ENCODE measurements around the gene PIGL. TPM values are rescaled to one million over a fixed set of nuclear protein-coding genes. Genes with fewer than 3 reads are reported as not detected.
A peak's percentile ranks its signal among the peaks of the same experiment; 100 is the strongest.

PIGL gene
- total RNA-seq, 1 donor from 2014 or later: 7.1 TPM

GRCh38 chr17:16358394-16358793 lies 141.4 kb downstream of the PIGL start:
- Histone ChIP-seq H3K9me3 (replicated peaks) (no peaks in the 10 kb centered on the region), H3K27me3 (ENCODE audit: low read depth) (peaks cover 18% of the 10 kb centered on the region), H3K27ac (replicated peaks) (no peak overlapping the region), H3K4me1 (peaks cover 4% of the 10 kb centered on the region), H3K4me3 (no peak overlapping the region), H3K36me3 (no peaks in the 10 kb centered on the region)
- intact Hi-C loops (cut with micrococcal nuclease): no loop called here
- no peak for DNase-seq
- TF ChIP-seq CTCF (IDR thresholded peaks at IDR 0.05; ENCODE audit: borderline replicate concordance): no peak

- H3K4me3 ChIP-seq: no peak overlapping the region
- no peak for DNase-seq
- no peaks in the 10 kb centered on the region for H3K9me3 ChIP-seq (replicated peaks)
- intact Hi-C loops (cut with micrococcal nuclease): no loop called here
- no peak for TF ChIP-seq CTCF (IDR thresholded peaks at IDR 0.05; ENCODE audit: borderline replicate concordance)
- H3K4me1 ChIP-seq: no peaks in the 10 kb centered on the region
- H3K27ac ChIP-seq (replicated peaks): no peak overlapping the region
- H3K27me3 ChIP-seq (ENCODE audit: low read depth): no peaks in the 10 kb centered on the region
- H3K36me3 ChIP-seq: no peaks in the 10 kb centered on the region
These were observed 144.9 kb downstream of the PIGL start for GRCh38 chr17:16361874-16362273.

- Histone ChIP-seq H3K27ac (replicated peaks) (no peak overlapping the region), H3K4me3 (no peak overlapping the region), H3K4me1 (no peaks in the 10 kb centered on the region), H3K9me3 (replicated peaks) (no peaks in the 10 kb centered on the region), H3K27me3 (ENCODE audit: low read depth) (no peaks in the 10 kb centered on the region), H3K36me3 (no peaks in the 10 kb centered on the region)
- peak; percentile 73 for DNase-seq
- peak; percentile 93 for TF ChIP-seq CTCF (IDR thresholded peaks at IDR 0.05; ENCODE audit: borderline replicate concordance)
- intact Hi-C loops (cut with micrococcal nuclease): no loop called here
These were observed 146.9 kb downstream of the PIGL start for GRCh38 chr17:16363749-16364536.

- Histone ChIP-seq H3K4me3 (no peak overlapping the region), H3K9me3 (replicated peaks) (no peaks in the 10 kb centered on the region), H3K4me1 (no peaks in the 10 kb centered on the region), H3K36me3 (no peaks in the 10 kb centered on the region), H3K27me3 (ENCODE audit: low read depth) (no peaks in the 10 kb centered on the region), H3K27ac (replicated peaks) (peak overlapping the region; percentile 7)
- TF ChIP-seq CTCF (IDR thresholded peaks at IDR 0.05; ENCODE audit: borderline replicate concordance): no peak
- intact Hi-C loops (cut with micrococcal nuclease): no loop called here
- DNase-seq: no peak
These were observed 147.6 kb downstream of the PIGL start for GRCh38 chr17:16364625-16365024.

GRCh38 chr17:16371742-16372141 lies 154.7 kb downstream of the PIGL start:
- Histone ChIP-seq H3K36me3 (no peaks in the 10 kb centered on the region), H3K27ac (replicated peaks) (peak overlapping the region; percentile 55), H3K9me3 (replicated peaks) (no peaks in the 10 kb centered on the region), H3K27me3 (ENCODE audit: low read depth) (no peaks in the 10 kb centered on the region), H3K4me1 (peaks cover 18% of the 10 kb centered on the region), H3K4me3 (no peak overlapping the region)
- intact Hi-C loops (cut with micrococcal nuclease): no loop called here
- no peak for DNase-seq
- TF ChIP-seq CTCF (IDR thresholded peaks at IDR 0.05; ENCODE audit: borderline replicate concordance): no peak
